ENCODE results near the gene POLR3E.

- TF ChIP-seq CTCF (IDR thresholded peaks at IDR 0.05; ENCODE audit: insufficient read depth, low read depth, low read length), result no peak
- TF ChIP-seq EZH2 (IDR thresholded peaks at IDR 0.05; ENCODE audit: insufficient read depth, low read length), result no peak
Measured at GRCh38 chr16:22265351-22265750, 31.9 kb upstream of the POLR3E start.

Data from astrocyte (in vitro differentiated cells and primary cell).